ENCODE results near the gene CDK19. TPM values are rescaled to one million over a fixed set of nuclear protein-coding genes. Genes with fewer than 3 reads are reported as not detected.
A peak's percentile ranks its signal among the peaks of the same experiment; 100 is the strongest.

CDK19 gene
- total and polyA plus RNA-seq, 10 of the 15 experiments (the other 5 are each of a cell fraction or from before 2014, with no cell fraction given) = 4.6 to 21.4 (median 12.4) TPM

- 35% methylated on average over 3 of the region's 3 CpGs for WGBS (ENCODE audit: insufficient coverage, insufficient replicate concordance, low lambda C conversion rate, missing lambda C conversion rate)
- Histone ChIP-seq H3K27ac (ENCODE audit: control insufficient read depth, insufficient read depth) (no peak overlapping the region), H3K27me3 (replicated peaks in 1 of 2; ENCODE audit: control insufficient read depth in 2 of 2, insufficient read depth in 2 of 2, low read length in 1 of 2) (no peaks in the 10 kb centered on the region), H3K79me2 (ENCODE audit: control insufficient read depth, insufficient read depth, low read length) (no peaks in the 10 kb centered on the region), H2AFZ (ENCODE audit: control insufficient read depth, low read depth, low read length) (0 out of 2 replicates have a peak overlapping the region, but pooled peaks have one; percentile 7), H3K4me1 (ENCODE audit: control insufficient read depth, insufficient read depth, low read length) (peaks cover 11% of the 10 kb centered on the region), H4K20me1 (ENCODE audit: control insufficient read depth, insufficient read depth) (no peaks in the 10 kb centered on the region), H3K4me2 (ENCODE audit: control insufficient read depth, insufficient read depth) (no peak overlapping the region), H3K9me3 (replicated peaks; ENCODE audit: control insufficient read depth, insufficient read depth, low read length) (no peaks in the 10 kb centered on the region), H3K4me3 (no peak overlapping the region), H3K36me3 (ENCODE audit: control insufficient read depth in 2 of 2, insufficient read depth in 2 of 2, low read length in 1 of 2) (peaks cover 0 to 7% of the 10 kb centered on the region in 2 experiments; a peak in 3 of 4 replicates), H3K9ac (ENCODE audit: control insufficient read depth, insufficient read depth, low read length) (no peak overlapping the region)
- DNase-seq (ENCODE audit: low read depth, low spot score) (peak; percentile 11), ATAC-seq (peak; percentile 71), FAIRE-seq (no peak)
- SMC1A ChIA-PET (ENCODE audit: uncharacterized antibody, unreplicated experiment) = interaction anchor here (0.6 to 2.4 kb wide), 11 partner anchors 28 to 331 kb away, joined by 3 to 7 read pairs (median 4); no protein-coding TSS in a partner anchor
- in situ Hi-C loops (cut with MboI) = no loop called here
- intact Hi-C loops (cut with micrococcal nuclease; ENCODE audit: unreplicated experiment) = loop anchor here (10.0 kb wide), 1 partner anchor 326 kb away; no protein-coding TSS in a partner anchor
- RAD21 ChIA-PET (ENCODE audit: unreplicated experiment) = interaction anchor here (0.5 to 2.0 kb wide), 8 partner anchors 13 to 380 kb away, joined by 3 to 10 read pairs (median 3); no protein-coding TSS in a partner anchor
- CTCF ChIA-PET = interaction anchor here (0.5 to 2.3 kb wide), 17 partner anchors 9 to 363 kb away, joined by 3 to 22 read pairs (median 4); partner anchors contain the start of gene RPF2
- no TSS peak for BruUV-seq (replicated peaks)
- POLR2A ChIA-PET = no interaction called here
- TF ChIP-seq MYB (IDR thresholded peaks at IDR 0.05; ENCODE audit: borderline replicate concordance, low read depth, low read length) (no peak), RAD51 (IDR thresholded peaks at IDR 0.05) (peak; percentile 38; the same call in 1 of the 2 replicates), MYC (IDR thresholded peaks at IDR 0.05; ENCODE audit: insufficient read depth, insufficient read length, insufficient replicate concordance, low read length, severe bottlenecking) (no peak), RAD21 (IDR thresholded peaks at IDR 0.05; ENCODE audit: insufficient read depth, low read depth, low read length) (peak; percentile 47), ATF3 (IDR thresholded peaks at IDR 0.05; ENCODE audit: borderline replicate concordance, extremely low read depth, low read depth, low read length) (no peak)
- TF ChIP-seq, protein P1, sequence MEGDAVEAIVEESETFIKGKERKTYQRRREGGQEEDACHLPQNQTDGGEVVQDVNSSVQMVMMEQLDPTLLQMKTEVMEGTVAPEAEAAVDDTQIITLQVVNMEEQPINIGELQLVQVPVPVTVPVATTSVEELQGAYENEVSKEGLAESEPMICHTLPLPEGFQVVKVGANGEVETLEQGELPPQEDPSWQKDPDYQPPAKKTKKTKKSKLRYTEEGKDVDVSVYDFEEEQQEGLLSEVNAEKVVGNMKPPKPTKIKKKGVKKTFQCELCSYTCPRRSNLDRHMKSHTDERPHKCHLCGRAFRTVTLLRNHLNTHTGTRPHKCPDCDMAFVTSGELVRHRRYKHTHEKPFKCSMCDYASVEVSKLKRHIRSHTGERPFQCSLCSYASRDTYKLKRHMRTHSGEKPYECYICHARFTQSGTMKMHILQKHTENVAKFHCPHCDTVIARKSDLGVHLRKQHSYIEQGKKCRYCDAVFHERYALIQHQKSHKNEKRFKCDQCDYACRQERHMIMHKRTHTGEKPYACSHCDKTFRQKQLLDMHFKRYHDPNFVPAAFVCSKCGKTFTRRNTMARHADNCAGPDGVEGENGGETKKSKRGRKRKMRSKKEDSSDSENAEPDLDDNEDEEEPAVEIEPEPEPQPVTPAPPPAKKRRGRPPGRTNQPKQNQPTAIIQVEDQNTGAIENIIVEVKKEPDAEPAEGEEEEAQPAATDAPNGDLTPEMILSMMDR (IDR thresholded peaks at IDR 0.05 in 2 of 3, conservative IDR thresholded peaks at IDR 0.05 in 1 of 3; ENCODE audit: control insufficient read depth in 2 of 3, extremely low read depth in 1 of 3, insufficient read depth in 1 of 3, low read depth in 3 of 3, low read length in 3 of 3) = peak in 2 of 3 experiments; percentile 34 to 48; a peak in 4 of 6 replicates
These were observed 196.5 kb downstream of the CDK19 start for GRCh38 chr6:110618591-110619267.

Data from GM12878 (cell line).